ENCODE data around the gene KIF14.
A peak's percentile ranks its signal among the peaks of the same experiment; 100 is the strongest.

KIF14 gene, protein sequence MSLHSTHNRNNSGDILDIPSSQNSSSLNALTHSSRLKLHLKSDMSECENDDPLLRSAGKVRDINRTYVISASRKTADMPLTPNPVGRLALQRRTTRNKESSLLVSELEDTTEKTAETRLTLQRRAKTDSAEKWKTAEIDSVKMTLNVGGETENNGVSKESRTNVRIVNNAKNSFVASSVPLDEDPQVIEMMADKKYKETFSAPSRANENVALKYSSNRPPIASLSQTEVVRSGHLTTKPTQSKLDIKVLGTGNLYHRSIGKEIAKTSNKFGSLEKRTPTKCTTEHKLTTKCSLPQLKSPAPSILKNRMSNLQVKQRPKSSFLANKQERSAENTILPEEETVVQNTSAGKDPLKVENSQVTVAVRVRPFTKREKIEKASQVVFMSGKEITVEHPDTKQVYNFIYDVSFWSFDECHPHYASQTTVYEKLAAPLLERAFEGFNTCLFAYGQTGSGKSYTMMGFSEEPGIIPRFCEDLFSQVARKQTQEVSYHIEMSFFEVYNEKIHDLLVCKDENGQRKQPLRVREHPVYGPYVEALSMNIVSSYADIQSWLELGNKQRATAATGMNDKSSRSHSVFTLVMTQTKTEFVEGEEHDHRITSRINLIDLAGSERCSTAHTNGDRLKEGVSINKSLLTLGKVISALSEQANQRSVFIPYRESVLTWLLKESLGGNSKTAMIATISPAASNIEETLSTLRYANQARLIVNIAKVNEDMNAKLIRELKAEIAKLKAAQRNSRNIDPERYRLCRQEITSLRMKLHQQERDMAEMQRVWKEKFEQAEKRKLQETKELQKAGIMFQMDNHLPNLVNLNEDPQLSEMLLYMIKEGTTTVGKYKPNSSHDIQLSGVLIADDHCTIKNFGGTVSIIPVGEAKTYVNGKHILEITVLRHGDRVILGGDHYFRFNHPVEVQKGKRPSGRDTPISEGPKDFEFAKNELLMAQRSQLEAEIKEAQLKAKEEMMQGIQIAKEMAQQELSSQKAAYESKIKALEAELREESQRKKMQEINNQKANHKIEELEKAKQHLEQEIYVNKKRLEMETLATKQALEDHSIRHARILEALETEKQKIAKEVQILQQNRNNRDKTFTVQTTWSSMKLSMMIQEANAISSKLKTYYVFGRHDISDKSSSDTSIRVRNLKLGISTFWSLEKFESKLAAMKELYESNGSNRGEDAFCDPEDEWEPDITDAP (N-terminal part only)

GRCh38 chr1:200620273-200621131 is at the start of gene KIF14:
Gene KIF14, minus strand, starts transcription at chr1:200620751. Its CDS starts 2,028 bp downstream, at chr1:200618723.
- peak; percentile 94 for DNase-seq

GRCh38 chr1:200669314-200670241 is 49.0 kb upstream of the KIF14 start, which contains the start of gene DDX59:
Gene DDX59, minus strand, starts transcription at chr1:200669907. Its CDS starts 3,167 bp downstream, at chr1:200666740.
- DNase-seq: peak; percentile 93

GRCh38 chr1:200668514-200669313 is 48.2 kb upstream of the KIF14 start:
- no peak for DNase-seq

- DNase-seq: no peak
Observed at GRCh38 chr1:200666309-200666708, 45.8 kb upstream of the KIF14 start.

- no peak for DNase-seq
Observed at GRCh38 chr1:200665861-200666260, 45.3 kb upstream of the KIF14 start.

GRCh38 chr1:200660719-200661118 is 40.2 kb upstream of the KIF14 start:
- no peak for DNase-seq

DNA sequence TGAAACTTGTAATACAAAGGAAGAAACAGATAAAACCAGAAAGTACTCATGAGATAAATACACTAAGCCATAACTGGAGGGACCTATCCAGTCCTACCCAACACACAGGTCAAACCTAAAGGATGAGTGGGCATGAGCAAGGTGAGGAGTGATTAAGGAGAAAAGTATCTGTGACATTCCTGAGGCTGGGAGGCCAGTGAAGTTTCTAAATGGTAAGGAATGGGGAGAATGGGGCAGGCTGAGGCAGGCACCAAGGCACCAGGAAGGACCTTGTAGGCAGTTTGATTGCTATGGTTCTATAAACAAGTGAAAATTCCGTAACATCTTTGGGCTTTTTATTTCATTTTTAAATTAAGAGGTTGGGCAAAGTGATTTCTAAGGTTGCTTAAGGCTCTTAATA is 38.7 kb upstream of the KIF14 start:
- no peak for DNase-seq

DNA sequence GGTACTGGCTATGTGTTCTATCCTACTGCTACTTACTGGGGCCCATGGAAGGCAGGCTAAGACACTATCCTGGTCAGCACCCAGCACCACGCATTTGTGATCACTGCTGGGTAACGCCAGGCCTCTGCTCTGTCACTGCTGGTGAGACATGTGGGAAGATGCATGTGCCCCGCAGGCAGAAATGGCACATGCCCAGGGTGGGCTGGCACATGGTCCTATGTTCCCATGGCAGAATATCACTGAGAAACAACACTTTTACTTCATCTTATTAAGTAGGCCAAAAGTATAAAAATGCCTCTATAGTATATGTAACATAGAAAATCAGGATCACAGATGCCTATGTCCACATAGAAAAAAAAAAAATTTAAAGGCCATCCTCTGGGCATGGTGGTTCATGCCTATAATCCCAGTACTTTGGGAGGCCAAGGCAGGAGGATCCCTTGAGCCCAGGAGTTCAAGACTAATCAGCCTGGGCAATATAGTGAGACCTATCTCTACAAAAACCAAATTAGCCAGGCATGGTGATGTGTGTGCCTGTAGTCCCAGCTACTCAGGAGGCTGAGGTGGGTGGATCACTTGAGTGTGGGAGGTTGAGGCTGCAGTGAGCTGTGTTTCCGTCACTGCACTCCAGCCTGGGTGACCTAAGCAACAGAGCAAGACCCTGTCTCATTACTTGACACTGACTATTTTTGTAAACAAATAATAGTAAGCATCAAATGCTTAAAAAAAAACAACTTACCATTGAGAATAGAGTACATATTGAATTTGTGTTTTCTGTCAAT is 37.7 kb upstream of the KIF14 start:
- no peak for DNase-seq

- DNase-seq: no peak
Observed at GRCh38 chr1:200654660-200655059, 34.1 kb upstream of the KIF14 start.

GRCh38 chr1:200653022-200653462 is 32.5 kb upstream of the KIF14 start:
- no peak for DNase-seq

DNA sequence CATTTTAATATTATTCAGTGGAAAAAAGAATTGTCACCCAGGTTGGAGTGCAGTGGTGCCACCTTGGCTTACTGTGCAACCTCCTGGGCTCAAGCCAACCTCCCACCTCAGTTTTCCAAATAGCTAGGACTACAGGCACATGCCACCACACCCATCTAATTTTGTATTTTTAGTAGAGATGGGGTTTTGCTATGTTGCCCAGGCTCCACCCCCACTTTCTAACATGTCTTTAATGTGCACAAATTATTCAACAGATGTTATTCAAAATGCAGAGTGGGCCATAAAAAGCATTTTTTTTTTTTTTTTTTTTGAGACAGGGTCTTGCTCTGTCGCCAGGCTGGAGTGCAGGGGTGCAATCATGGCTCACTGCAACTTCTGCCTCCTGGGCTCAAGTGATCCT is 31.8 kb upstream of the KIF14 start:
- DNase-seq: no peak

GRCh38 chr1:200646515-200646914 is 26.0 kb upstream of the KIF14 start:
- DNase-seq: no peak

DNA sequence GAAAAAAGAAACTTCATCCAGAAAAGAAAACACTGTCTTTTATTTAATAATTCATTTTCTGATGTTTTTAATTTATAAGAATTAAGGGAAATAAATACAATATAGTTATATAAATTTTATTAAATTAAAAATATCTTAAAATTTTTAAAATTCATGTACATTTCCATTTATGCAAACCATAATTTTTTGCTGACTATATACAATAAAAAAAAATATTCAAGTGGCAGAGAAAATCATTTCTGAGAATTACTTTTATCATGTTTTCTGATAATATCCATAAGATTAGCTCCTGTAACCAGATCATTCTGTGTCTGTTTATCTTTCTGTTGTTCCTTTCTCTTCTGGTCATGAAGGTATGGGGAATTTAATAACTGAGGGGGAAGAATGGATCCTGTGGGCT is 23.5 kb upstream of the KIF14 start:
- DNase-seq: no peak

DNA sequence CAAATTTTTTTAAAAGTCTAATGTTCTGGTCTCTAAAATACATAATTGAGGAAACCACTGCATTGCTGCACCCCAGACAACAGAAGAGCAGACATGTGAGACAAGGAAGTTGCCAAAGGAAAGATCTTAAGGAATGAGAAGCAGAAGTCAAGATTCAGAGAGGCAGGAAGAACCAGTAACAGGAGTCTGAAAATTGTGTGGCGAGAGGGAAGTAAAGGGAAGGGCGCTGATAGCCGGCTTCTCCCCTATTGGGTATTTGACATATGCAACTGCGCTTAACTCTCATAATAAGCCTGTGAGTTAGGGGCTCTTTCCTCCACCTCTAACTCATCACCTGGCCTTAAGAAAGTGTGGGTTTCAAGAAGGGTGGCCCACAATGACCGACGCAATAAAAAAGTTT is 21.9 kb upstream of the KIF14 start:
- no peak for DNase-seq

- no peak for DNase-seq
Observed at GRCh38 chr1:200640963-200641401, 20.4 kb upstream of the KIF14 start.

- no peak for DNase-seq
Observed at GRCh38 chr1:200640373-200640962, 19.9 kb upstream of the KIF14 start.

- DNase-seq: no peak
Observed at GRCh38 chr1:200638073-200638472, 17.5 kb upstream of the KIF14 start.

DNA sequence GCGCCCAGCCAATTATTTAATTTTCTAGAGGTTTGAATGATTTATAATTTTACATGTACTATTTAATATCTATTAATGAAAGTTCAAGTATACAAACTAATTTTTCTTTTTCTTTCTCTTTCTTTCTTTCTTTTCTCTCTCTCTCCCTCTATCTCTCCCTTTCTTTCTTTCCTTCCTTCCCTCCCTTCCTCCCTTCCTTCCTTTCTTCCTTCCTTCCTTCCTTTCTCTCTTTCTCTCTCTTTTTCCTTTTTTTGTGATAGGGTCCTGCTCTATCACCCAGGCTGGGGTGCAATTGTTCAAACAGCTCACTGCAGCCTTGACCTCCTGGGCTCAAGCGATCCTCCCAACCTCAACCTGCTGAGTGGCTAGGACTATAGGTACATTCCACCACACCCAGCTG is 16.1 kb upstream of the KIF14 start:
- no peak for DNase-seq
